ENCODE data around the gene ZNF101. TPM values are rescaled to one million over a fixed set of nuclear protein-coding genes. Genes with fewer than 3 reads are reported as not detected.

The ZNF101 gene
- total RNA-seq, 2 donors from 2014 or later, result 2.2 to 8.3 TPM

- Histone ChIP-seq H3K27ac (no peak overlapping the region), H3K36me3 (peaks cover 21% of the 10 kb centered on the region), H3K4me3 (no peak overlapping the region), H3K4me1 (ENCODE audit: control insufficient read depth in 1 of 2, low read depth in 2 of 2) (no peaks in the 10 kb centered on the region), H3K27me3 (replicated peaks; ENCODE audit: insufficient read depth) (no peaks in the 10 kb centered on the region), H3K9me3 (peaks cover 92% of the 10 kb centered on the region)
- DNase-seq (ENCODE audit: low spot score), result no peak
- no peak for ATAC-seq (ENCODE audit: insufficient number of reproducible peaks, low FRiP score, low read depth)
- no peak for TF ChIP-seq CTCF (IDR thresholded peaks at IDR 0.05)
Measured at GRCh38 chr19:19704836-19705235, 36.2 kb downstream of the ZNF101 start.

GRCh38 chr19:19710506-19710905 lies 41.9 kb downstream of the ZNF101 start:
- H3K36me3 ChIP-seq, result peaks cover 61% of the 10 kb centered on the region
- H3K27ac ChIP-seq, result no peak overlapping the region
- no peaks in the 10 kb centered on the region for H3K4me1 ChIP-seq (ENCODE audit: control insufficient read depth in 1 of 2, low read depth in 2 of 2)
- peaks cover 100% of the 10 kb centered on the region for H3K9me3 ChIP-seq
- DNase-seq (ENCODE audit: low spot score) (no peak), ATAC-seq (ENCODE audit: insufficient number of reproducible peaks, low FRiP score, low read depth) (no peak)
- peak overlapping the region; percentile 33 for H3K4me3 ChIP-seq
- no peak for TF ChIP-seq CTCF (IDR thresholded peaks at IDR 0.05)
- H3K27me3 ChIP-seq (replicated peaks; ENCODE audit: insufficient read depth), result no peaks in the 10 kb centered on the region

- no peak for TF ChIP-seq CTCF (IDR thresholded peaks at IDR 0.05)
- H3K36me3 ChIP-seq, result peaks cover 64% of the 10 kb centered on the region
Measured at GRCh38 chr19:19711306-19711933, 42.8 kb downstream of the ZNF101 start.

GRCh38 chr19:19711934-19712828 lies 43.5 kb downstream of the ZNF101 start:
- ATAC-seq (ENCODE audit: insufficient number of reproducible peaks, low FRiP score, low read depth) (no peak), DNase-seq (ENCODE audit: low spot score) (no peak)
- H3K27me3 ChIP-seq (replicated peaks; ENCODE audit: insufficient read depth), result no peaks in the 10 kb centered on the region
- no peak for TF ChIP-seq CTCF (IDR thresholded peaks at IDR 0.05)
- H3K36me3 ChIP-seq, result peaks cover 67% of the 10 kb centered on the region
- no peaks in the 10 kb centered on the region for H3K4me1 ChIP-seq (ENCODE audit: control insufficient read depth in 1 of 2, low read depth in 2 of 2)
- peaks cover 100% of the 10 kb centered on the region for H3K9me3 ChIP-seq
- no peak overlapping the region for H3K27ac ChIP-seq
- peak overlapping the region; percentile 15 for H3K4me3 ChIP-seq

More at GRCh38 chr19:19711306-19711933, 42.8 kb downstream of the ZNF101 start:
- H3K4me3 ChIP-seq, result peak overlapping the region; percentile 33
- no peak for DNase-seq (ENCODE audit: low spot score)
- H3K27ac ChIP-seq, result no peak overlapping the region
- ATAC-seq (ENCODE audit: insufficient number of reproducible peaks, low FRiP score, low read depth), result no peak
- peaks cover 100% of the 10 kb centered on the region for H3K9me3 ChIP-seq
- no peaks in the 10 kb centered on the region for H3K27me3 ChIP-seq (replicated peaks; ENCODE audit: insufficient read depth)
- H3K4me1 ChIP-seq (ENCODE audit: control insufficient read depth in 1 of 2, low read depth in 2 of 2), result no peaks in the 10 kb centered on the region

GRCh38 chr19:19719798-19720197 lies 51.2 kb downstream of the ZNF101 start:
- H3K36me3 ChIP-seq, result peaks cover 28% of the 10 kb centered on the region
- no peak for TF ChIP-seq CTCF (IDR thresholded peaks at IDR 0.05)
- H3K27ac ChIP-seq, result no peak overlapping the region
- H3K4me3 ChIP-seq, result no peak overlapping the region
- ATAC-seq (ENCODE audit: insufficient number of reproducible peaks, low FRiP score, low read depth) (no peak), DNase-seq (ENCODE audit: low spot score) (no peak)
- H3K4me1 ChIP-seq (ENCODE audit: control insufficient read depth in 1 of 2, low read depth in 2 of 2), result no peaks in the 10 kb centered on the region
- H3K27me3 ChIP-seq (replicated peaks; ENCODE audit: insufficient read depth), result no peaks in the 10 kb centered on the region
- peaks cover 80% of the 10 kb centered on the region for H3K9me3 ChIP-seq
